Endothelial cell (in vitro differentiated cells): ENCODE data around the gene CCNC. TPM values are rescaled to one million over a fixed set of nuclear protein-coding genes. Genes with fewer than 3 reads are reported as not detected.

Experiments used
- DNase-seq: peaks from one replicate; pipeline ENCODE4 v3.0.0; 2021; ENCODE audit warnings: low spot score
- H3K27ac Mint-ChIP-seq: one replicate; pipeline ENCODE4 v1.8.0; 2021; ENCODE audit warnings: mixed read lengths, inconsistent platforms; ENCODE audit not compliant: unreplicated experiment
- H3K27me3 Mint-ChIP-seq: one replicate; pipeline ENCODE4 v1.8.0; 2021; ENCODE audit warnings: mild to moderate bottlenecking, moderate library complexity, mixed read lengths, inconsistent platforms; ENCODE audit not compliant: unreplicated experiment
- H3K36me3 Mint-ChIP-seq: one replicate; pipeline ENCODE4 v1.8.0; 2021; ENCODE audit warnings: mild to moderate bottlenecking, low read depth, mixed read lengths, inconsistent platforms; ENCODE audit not compliant: unreplicated experiment
- H3K4me1 Mint-ChIP-seq: one replicate; pipeline ENCODE4 v1.8.0; 2021; ENCODE audit warnings: mild to moderate bottlenecking, mixed read lengths, inconsistent platforms; ENCODE audit not compliant: unreplicated experiment
- H3K4me3 Mint-ChIP-seq: one replicate; pipeline ENCODE4 v1.8.0; 2021; ENCODE audit warnings: mild to moderate bottlenecking, mixed read lengths, inconsistent platforms; ENCODE audit not compliant: unreplicated experiment
- H3K9me3 Mint-ChIP-seq: one replicate; pipeline ENCODE4 v1.8.0; 2021; ENCODE audit warnings: mixed read lengths, inconsistent platforms; ENCODE audit not compliant: unreplicated experiment
- total RNA-seq: library from RNA; stranded (reverse); fragmentation: NEBNext Ultra II Directional; extraction: Animal tissue kit (Norgen Biotek cat#: 25700); gene quantifications from one replicate; pipeline ENCODE4 v1.2.1, GENCODE V29; 2021; ENCODE audit not compliant: unreplicated experiment
- TF ChIP-seq, protein P1 (sequence below): fragments of 200-600 bp; sonication (generic); IDR thresholded peaks from one replicate; pipeline ENCODE4 v1.5.0; 2021; ENCODE audit warnings: antibody characterized with exemption; ENCODE audit not compliant: unreplicated experiment

The CCNC gene
- total RNA-seq, 1 donor from 2014 or later = 70.0 TPM

DNA sequence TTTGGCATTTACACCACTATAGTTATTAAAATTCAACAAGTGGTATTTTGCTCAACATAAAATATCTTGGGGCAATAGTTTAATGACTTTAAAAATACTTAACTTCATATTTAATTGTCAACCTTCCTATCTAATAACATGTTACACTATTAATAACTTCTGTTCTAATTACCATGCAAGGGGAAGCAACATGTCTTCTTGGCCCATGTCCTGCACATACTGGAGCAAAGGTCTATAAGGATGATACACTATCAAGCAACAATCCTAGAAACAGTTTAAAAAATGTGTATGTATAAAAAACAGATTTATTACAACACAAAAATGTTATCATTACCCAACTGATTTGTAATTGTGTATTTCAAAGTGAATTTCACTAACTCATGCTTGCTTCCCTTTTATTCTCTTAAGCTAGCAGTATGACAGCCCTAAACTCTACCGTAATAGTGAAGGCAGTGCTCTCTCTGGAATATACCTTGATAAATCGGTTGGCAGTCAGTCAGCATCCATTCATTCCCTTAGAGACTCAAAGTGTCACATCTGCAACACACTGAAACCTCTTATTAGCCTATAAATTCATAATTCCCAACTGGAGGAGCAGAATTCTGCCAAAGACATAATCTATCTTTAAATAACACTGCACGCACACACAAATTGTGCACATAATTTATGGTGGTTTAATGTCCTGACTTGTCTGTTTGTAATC is 18.3 kb downstream of the CCNC start:
- Mint-ChIP-seq H3K36me3 (peaks cover 20% of the 10 kb centered on the region), H3K27me3 (no peaks in the 10 kb centered on the region), H3K27ac (no peak overlapping the region), H3K4me3 (no peak overlapping the region), H3K4me1 (peaks cover 2% of the 10 kb centered on the region), H3K9me3 (no peaks in the 10 kb centered on the region)
- TF ChIP-seq, protein P1, sequence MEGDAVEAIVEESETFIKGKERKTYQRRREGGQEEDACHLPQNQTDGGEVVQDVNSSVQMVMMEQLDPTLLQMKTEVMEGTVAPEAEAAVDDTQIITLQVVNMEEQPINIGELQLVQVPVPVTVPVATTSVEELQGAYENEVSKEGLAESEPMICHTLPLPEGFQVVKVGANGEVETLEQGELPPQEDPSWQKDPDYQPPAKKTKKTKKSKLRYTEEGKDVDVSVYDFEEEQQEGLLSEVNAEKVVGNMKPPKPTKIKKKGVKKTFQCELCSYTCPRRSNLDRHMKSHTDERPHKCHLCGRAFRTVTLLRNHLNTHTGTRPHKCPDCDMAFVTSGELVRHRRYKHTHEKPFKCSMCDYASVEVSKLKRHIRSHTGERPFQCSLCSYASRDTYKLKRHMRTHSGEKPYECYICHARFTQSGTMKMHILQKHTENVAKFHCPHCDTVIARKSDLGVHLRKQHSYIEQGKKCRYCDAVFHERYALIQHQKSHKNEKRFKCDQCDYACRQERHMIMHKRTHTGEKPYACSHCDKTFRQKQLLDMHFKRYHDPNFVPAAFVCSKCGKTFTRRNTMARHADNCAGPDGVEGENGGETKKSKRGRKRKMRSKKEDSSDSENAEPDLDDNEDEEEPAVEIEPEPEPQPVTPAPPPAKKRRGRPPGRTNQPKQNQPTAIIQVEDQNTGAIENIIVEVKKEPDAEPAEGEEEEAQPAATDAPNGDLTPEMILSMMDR = no peak
- DNase-seq = no peak

DNA sequence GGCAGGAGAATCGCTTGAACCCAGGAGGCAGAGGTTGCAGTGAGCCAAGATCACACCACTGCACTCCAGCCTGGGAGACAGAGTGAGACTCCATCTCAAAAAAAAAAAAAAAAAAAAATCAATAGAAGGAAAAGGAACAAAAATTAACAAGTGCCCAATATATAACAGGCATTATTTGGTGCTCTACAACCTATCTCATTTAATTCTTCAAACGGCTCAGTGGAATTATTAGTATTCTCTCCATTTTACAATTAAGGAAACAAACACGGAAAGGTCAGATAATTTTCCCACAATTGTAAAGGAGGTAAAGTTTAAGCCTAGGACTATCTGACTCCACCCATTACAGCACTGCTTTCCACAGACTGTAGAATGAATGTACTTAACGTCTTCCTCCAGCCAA is 19.8 kb downstream of the CCNC start:
- DNase-seq = no peak
- H3K4me3 Mint-ChIP-seq = no peak overlapping the region
- peaks cover 4% of the 10 kb centered on the region for H3K4me1 Mint-ChIP-seq
- no peaks in the 10 kb centered on the region for H3K27me3 Mint-ChIP-seq
- H3K9me3 Mint-ChIP-seq = no peaks in the 10 kb centered on the region
- peaks cover 15% of the 10 kb centered on the region for H3K36me3 Mint-ChIP-seq
- H3K27ac Mint-ChIP-seq = no peak overlapping the region
- TF ChIP-seq, protein P1 = no peak

DNA sequence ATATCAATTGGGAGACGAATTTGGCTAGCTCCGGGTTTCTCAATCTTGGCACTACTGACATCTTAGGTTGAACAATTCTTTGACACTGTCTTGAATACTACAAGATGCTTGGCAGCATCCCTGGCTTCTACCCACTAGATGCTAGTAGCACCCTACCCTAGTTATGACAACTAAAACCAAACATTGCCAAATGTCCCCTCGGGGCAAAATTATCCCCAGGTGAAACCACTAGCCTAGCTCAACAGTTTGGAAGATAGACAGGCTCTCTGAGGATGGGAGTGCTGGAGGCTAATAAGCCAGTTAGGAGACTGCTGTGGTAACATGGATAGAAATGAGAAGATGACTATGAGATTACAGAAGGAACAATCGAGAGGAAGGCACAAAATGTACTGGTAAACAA is 20.9 kb downstream of the CCNC start:
- Mint-ChIP-seq H3K27me3 (no peaks in the 10 kb centered on the region), H3K4me3 (no peak overlapping the region), H3K9me3 (no peaks in the 10 kb centered on the region), H3K36me3 (peaks cover 15% of the 10 kb centered on the region), H3K4me1 (peaks cover 4% of the 10 kb centered on the region), H3K27ac (no peak overlapping the region)
- TF ChIP-seq, protein P1 = no peak
- DNase-seq = no peak

DNA sequence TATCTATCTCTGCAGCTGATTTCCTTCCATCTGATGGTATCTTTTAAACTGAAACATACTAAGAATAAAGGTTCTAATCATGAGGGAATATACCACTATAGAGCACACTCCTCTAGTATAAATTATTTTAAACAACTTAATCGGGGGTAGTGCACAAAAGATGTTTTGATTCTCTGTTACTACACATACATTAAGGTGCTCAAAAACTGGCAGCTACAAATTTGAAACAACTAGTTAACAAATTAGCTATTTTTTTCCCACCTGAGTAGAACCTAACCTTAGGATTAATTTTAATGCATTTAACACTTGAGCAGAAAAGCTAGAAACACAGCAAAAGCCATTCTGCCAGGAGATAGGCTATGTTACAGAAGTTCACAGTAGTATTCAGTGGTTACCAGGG is 23.0 kb downstream of the CCNC start:
- TF ChIP-seq, protein P1 = no peak
- Mint-ChIP-seq H3K4me1 (peaks cover 4% of the 10 kb centered on the region), H3K36me3 (peaks cover 21% of the 10 kb centered on the region), H3K27ac (peak overlapping the region; percentile 72), H3K4me3 (no peak overlapping the region), H3K9me3 (no peaks in the 10 kb centered on the region), H3K27me3 (no peaks in the 10 kb centered on the region)
- no peak for DNase-seq

DNA sequence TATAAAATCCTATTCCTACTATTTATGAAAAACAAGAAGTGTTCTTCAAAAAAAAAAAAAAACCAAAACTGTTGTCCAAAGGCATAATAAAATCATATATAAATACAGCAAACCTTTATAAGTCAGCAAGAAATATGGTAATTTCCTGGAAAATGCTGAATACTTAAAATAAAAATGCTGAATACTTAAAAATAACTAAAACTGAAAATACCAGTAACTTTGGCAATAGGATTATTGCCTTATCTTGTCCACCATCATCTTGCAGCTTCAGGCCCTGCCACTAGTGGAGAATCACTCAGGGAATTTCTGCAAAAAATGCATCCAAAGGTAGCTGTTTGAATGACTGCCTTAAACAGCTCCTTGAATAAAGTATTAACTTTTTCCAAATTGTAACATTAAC is 24.5 kb downstream of the CCNC start:
- Mint-ChIP-seq H3K27me3 (no peaks in the 10 kb centered on the region), H3K36me3 (peaks cover 21% of the 10 kb centered on the region), H3K9me3 (no peaks in the 10 kb centered on the region), H3K4me1 (peaks cover 4% of the 10 kb centered on the region), H3K27ac (no peak overlapping the region), H3K4me3 (no peak overlapping the region)
- no peak for DNase-seq
- TF ChIP-seq, protein P1 = no peak
